ENCODE measurements around the gene FIBP.
A peak's percentile ranks its signal among the peaks of the same experiment; 100 is the strongest.

The FIBP gene
- total RNA-seq = 35.0 to 62.0 (median 42.3) reads per million in 4 experiments

- DNase-seq = peak; percentile 90
These were observed at the start of gene FIBP for GRCh38 chr11:65888163-65888814. Gene FIBP, minus strand, starts transcription at chr11:65888471. Its CDS starts 53 bp downstream, at chr11:65888418.

DNA sequence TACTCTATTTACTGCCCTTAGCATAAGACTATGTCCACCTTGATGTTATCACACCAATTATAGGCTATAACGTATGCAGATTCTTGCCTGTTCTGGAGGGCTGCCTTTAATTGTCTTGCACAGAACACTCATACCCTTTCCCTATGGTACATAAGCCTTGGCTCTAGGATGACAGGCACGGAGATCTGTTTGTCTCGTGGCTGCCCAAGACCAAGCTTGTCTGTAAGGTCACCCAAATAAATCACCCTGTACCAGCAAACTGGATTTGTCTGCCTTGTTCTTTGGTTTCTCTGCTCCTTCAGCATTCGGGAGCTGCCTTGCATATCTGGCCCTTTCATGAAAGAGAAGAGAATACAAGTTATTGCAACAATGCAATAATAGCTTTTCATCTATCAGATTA is 49.5 kb upstream of the FIBP start:
- no peak for DNase-seq

GRCh38 chr11:65934014-65934413 is 45.7 kb upstream of the FIBP start:
- DNase-seq = no peak

GRCh38 chr11:65932558-65932919 is 44.3 kb upstream of the FIBP start:
- DNase-seq = no peak

GRCh38 chr11:65931773-65932557 is 43.7 kb upstream of the FIBP start:
- no peak for DNase-seq

- no peak for DNase-seq
These were observed 40.4 kb upstream of the FIBP start for GRCh38 chr11:65928667-65929066.

DNA sequence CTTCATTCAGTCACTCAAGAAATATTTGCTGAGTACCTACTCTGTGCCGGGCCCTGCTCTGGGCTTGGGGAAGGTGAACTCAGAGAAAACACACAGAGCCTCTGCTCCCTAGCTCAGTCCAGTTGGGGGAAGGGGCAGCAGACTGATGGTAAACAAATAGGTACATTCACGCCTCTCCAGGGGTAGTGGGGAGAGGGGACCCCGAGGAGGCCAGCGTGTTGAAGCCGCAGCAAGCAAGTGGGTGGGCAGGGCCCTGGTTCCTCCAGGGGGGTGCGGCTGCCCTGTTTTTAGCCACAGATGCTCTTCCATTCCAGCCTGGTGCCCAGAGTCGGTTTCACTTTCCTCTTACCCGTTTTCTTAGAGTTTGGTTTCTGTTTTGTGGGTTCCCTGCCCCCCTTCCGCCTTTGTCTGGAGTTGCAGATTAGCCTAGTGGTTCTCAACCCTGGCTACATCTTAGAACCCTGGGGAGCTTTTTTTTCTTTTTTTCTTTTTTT is 39.7 kb upstream of the FIBP start:
- peak; percentile 54 for DNase-seq

DNA sequence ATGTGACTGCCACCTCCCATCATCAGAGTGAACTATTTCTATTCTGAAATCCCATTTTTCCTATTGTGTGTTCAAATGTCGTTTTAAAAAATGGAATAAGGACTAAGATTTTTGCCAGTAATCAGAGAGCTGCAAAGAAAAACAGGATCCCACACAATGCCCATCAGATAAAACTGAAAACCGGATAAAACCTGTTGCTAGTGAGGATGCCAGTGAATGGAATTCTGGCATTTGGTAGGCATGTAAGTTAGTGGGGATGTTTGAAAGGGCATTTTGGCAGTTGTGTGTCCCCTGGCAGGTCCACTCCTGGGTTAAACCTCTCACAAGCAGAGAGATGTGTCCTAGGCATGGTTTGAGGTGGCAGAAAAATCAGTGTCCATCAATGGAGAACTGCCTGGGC is 37.1 kb upstream of the FIBP start:
- no peak for DNase-seq

DNA sequence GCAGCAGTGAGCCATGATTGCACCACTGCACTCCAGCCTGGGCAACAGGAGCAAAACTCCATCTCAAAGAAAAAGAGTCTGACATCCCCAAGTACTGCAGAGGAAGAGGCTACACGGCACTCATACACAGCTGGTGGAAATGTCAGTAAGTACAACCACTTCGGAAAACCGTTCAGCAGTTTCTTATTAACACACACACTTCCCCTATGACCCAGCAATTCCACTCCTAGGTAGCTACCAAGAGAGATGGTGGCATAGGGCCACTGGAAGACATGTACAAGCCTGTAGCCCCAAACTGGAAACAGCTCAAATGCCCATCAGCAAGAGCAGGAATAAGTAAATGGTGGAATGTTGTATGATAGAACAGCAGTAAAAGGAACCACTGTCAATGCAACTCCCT is 34.3 kb upstream of the FIBP start:
- DNase-seq = no peak

GRCh38 chr11:65921876-65922275 is 33.6 kb upstream of the FIBP start:
- no peak for DNase-seq

- DNase-seq = no peak
These were observed 32.8 kb upstream of the FIBP start for GRCh38 chr11:65921033-65921555.

GRCh38 chr11:65920372-65920802 is 32.1 kb upstream of the FIBP start:
- DNase-seq = no peak

DNA sequence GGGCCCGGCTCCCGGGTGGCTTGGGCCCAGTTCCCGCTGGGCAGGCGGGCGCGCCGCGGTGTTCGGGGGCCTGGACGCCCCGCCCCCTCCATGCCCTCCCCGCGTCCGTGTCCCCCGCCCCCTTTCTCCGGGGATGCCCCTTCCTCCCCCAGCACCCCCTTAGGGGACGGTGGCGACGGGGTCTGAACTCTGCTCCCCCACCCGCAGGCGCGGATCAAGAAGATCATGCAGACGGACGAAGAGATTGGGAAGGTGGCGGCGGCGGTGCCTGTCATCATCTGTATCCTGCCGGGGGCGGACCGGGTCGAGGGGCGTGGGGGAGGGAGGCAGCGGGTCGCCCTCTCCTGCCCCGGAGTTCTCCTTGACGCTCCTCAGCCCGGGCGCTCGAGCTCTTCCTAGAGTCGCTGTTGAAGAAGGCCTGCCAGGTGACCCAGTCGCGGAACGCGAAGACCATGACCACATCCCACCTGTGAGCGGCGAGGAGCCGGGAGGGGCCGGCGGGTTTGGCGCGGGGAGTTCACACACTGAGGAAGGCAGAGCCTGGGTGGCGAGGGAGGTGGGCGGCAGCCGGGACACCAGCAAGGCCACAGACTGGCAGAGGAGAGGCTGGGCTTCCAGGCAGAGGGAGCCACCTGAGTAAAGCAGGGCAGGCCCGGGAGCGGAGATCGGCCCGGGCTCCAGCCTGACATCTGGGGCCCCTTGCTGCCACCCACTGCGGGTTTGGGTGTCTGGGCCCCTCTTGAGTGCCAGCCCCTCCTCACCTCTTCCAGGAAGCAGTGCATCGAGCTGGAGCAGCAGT is 31.5 kb upstream of the FIBP start:
- DNase-seq = peak; percentile 65

- DNase-seq = peak; percentile 96
These were observed 30.9 kb upstream of the FIBP start, which contains the start of gene DRAP1 for GRCh38 chr11:65919141-65919572. Gene DRAP1, plus strand, starts transcription at chr11:65919426. Its CDS starts 76 bp downstream, at chr11:65919502.

DNA sequence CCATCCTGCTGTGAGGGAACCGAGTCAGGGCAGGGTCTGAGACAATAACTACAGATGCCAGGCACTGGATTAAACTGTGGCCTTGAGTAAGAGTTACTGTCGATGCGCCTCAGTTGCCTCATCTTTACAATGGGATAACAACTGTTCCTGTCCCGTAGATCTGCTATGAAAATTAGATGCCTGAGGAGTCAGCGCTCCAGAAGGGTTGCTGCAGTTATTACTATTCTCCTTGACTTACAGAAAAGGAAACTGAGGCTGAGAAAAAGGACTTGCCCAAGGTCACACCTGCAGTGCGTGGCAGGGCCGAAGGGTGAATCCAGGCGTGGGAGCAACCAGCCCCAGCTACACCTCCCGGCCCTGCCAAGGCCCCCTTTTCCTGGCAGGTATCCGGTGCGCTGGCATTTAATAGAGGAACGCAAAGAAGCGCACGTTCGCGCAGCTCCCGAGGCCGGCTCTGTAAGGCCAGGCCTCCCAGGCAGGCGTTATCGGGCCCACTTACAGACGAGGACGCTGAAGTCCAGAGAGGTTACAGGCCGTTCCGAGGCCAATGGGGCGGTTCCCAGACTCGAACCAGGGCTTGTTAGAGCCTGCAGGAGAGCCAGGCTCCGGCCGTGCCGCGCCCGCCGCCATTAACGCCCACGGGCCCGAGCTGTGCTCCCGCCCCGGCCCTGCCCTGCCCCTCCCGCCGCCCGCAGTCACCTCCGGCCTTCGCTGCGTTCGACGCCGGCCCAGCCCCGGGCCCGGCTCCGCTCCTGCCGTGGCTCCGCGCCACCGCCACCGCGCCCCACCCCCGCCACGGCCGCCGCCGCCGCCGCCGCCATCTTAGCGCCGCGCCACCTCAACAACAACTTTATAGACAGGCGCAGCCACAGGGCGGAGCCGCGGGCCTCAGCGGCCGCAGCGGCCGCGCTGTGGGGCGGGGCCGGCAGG is 30.2 kb upstream of the FIBP start, which contains the start of gene C11orf68:
Gene C11orf68, minus strand, starts transcription at position 852 of the 930 bp plus-strand sequence. Its CDS starts 31 bp downstream, at position 821.
- no peak for DNase-seq

DNA sequence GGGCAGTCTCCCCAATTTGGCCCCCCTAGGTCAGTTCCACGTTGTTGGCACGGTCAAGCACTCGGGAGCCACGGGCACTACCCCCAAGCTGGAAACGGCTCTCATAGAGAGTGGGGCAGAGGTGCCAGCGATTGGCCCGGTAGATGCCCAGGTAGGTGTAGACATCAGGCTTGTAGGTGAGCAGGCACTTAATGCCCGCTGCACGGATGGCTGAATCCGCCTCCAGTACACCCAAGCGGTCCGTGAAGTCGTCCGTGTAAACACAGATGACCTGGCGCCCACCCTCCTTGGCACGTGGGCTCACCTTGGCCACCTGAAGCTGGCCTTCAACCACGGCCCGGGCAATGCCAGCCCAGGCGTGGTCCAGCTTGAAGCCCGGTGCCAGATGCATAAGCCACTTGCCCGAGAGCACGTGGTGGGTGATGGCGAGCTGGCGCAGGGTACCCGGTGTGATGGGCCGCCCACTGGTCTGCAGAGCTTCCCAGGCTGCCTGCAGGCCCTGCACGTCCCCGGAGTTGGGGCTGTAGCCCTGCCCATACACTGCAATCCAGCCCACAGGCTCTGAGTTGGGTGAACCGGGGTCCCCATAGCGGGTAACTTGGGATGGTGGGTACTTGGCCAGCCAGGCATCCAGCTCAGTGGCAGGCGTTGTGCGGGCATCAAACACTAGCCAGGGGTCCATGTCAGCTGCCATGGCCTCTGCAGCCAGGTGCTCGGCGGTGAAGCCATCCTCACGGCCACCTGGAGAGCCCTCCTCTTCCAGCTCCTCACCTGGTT is 29.4 kb upstream of the FIBP start:
- no peak for DNase-seq

GRCh38 chr11:65917077-65917433 is 28.8 kb upstream of the FIBP start:
- DNase-seq = no peak

GRCh38 chr11:65916391-65916790 is 28.1 kb upstream of the FIBP start:
- no peak for DNase-seq

DNA sequence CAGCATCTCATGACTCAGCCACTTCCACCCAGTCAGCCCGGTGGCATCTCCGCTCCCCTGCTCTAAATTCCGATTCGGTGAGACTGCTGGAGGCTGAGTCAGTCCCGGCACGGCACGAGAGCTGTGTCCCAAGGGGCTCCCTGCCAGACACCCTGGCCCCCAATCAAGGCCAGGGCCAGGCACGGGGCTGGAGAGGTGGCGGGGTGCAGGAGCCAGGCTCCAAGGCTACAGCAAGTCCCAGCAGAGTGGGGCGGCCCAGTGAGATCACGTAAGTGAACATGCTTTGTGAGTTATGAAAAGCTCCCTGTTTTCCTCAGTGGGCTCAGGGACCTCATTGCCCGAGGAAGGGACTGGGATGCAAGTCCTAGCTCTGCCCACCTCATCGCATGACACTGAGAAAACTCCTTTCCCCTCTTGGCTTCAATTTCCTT is 27.6 kb upstream of the FIBP start:
- no peak for DNase-seq

GRCh38 chr11:65915101-65915820 is 27.0 kb upstream of the FIBP start:
- DNase-seq = no peak
